ENCODE measurements around the gene FAXC. TPM values are rescaled to one million over a fixed set of nuclear protein-coding genes. Genes with fewer than 3 reads are reported as not detected.

FAXC gene
- total and polyA plus RNA-seq, 2 of the 8 experiments (the other 6 are each of a cell fraction or from before 2014, with no cell fraction given), result 23.2 to 29.8 TPM

- TF ChIP-seq KDM5A (IDR thresholded peaks at IDR 0.05; ENCODE audit: low read length), result no peak
- no peak for TF ChIP-seq RNF2 (IDR thresholded peaks at IDR 0.05; ENCODE audit: borderline replicate concordance, low read depth, low read length, missing control alignments, poor library complexity, severe bottlenecking)
- no peak for TF ChIP-seq POU5F1 (IDR thresholded peaks at IDR 0.05; ENCODE audit: low read depth, low read length)
- TF ChIP-seq RAD21 (IDR thresholded peaks at IDR 0.05 in 1 of 2, conservative IDR thresholded peaks at IDR 0.05 in 1 of 2; ENCODE audit: low read depth in 2 of 2, low read length in 2 of 2), result no peak
- TF ChIP-seq POLR2A (IDR thresholded peaks at IDR 0.05; ENCODE audit: control extremely low read depth in 1 of 2, low read depth in 2 of 2, low read length in 2 of 2), result no peak
- TF ChIP-seq CBX5 (IDR thresholded peaks at IDR 0.05; ENCODE audit: low read depth, low read length), result no peak
Measured at GRCh38 chr6:99305021-99305554, 44.4 kb downstream of the FAXC start (continued).
